Measurements from ENCODE around the gene CLMN. TPM values are rescaled to one million over a fixed set of nuclear protein-coding genes. Genes with fewer than 3 reads are reported as not detected.
"Not testable (repeated sequence)": the region's sequence is repeated elsewhere in the genome, so short reads cannot be mapped to it uniquely, and the experiment has no call there.

Gene CLMN
- total RNA-seq, 1 donor from 2014 or later: 9.6 TPM

GRCh38 chr14:95144849-95145248 is 174.9 kb downstream of the CLMN start:
- no peak for TF ChIP-seq CTCF (conservative IDR thresholded peaks at IDR 0.05; ENCODE audit: low read depth, low read length)
- no peak overlapping the region for H3K4me3 ChIP-seq (ENCODE audit: low read depth, low read length)
- DNase-seq (ENCODE audit: low read depth): no peak

- no peak for DNase-seq (ENCODE audit: low read depth)
- no peak for TF ChIP-seq CTCF (conservative IDR thresholded peaks at IDR 0.05; ENCODE audit: low read depth, low read length)
- H3K4me3 ChIP-seq (ENCODE audit: low read depth, low read length): no peak overlapping the region
Measured at GRCh38 chr14:95143808-95144620, 175.7 kb downstream of the CLMN start.

GRCh38 chr14:95142208-95142607 is 177.5 kb downstream of the CLMN start:
- H3K4me3 ChIP-seq (ENCODE audit: low read depth, low read length): no peak overlapping the region
- TF ChIP-seq CTCF (conservative IDR thresholded peaks at IDR 0.05; ENCODE audit: low read depth, low read length): no peak
- no peak for DNase-seq (ENCODE audit: low read depth)

- no peak overlapping the region for H3K4me3 ChIP-seq (ENCODE audit: low read depth, low read length)
- no peak for DNase-seq (ENCODE audit: low read depth)
- TF ChIP-seq CTCF (conservative IDR thresholded peaks at IDR 0.05; ENCODE audit: low read depth, low read length): no peak
Measured at GRCh38 chr14:95141684-95142083, 178.0 kb downstream of the CLMN start.

GRCh38 chr14:95140060-95140858 is 179.4 kb downstream of the CLMN start:
- no peak for DNase-seq (ENCODE audit: low read depth)
- no peak for TF ChIP-seq CTCF (conservative IDR thresholded peaks at IDR 0.05; ENCODE audit: low read depth, low read length)
- H3K4me3 ChIP-seq (ENCODE audit: low read depth, low read length): no peak overlapping the region

GRCh38 chr14:95138876-95139275 is 180.8 kb downstream of the CLMN start:
- TF ChIP-seq CTCF (conservative IDR thresholded peaks at IDR 0.05; ENCODE audit: low read depth, low read length): no peak
- DNase-seq (ENCODE audit: low read depth): no peak
- H3K4me3 ChIP-seq (ENCODE audit: low read depth, low read length): no peak overlapping the region

GRCh38 chr14:95138455-95138854 is 181.3 kb downstream of the CLMN start:
- not testable (repeated sequence) for H3K4me3 ChIP-seq (ENCODE audit: low read depth, low read length); DNase-seq (ENCODE audit: low read depth)
